Mesenchymal stem cell (in vitro differentiated cells and primary cell): Measurements from ENCODE around the gene PI4KA.

ENCODE experiments used
- DNase-seq: peaks from one replicate; pipeline ENCODE4 v3.0.0-alpha.2; 2013
- H2AFZ ChIP-seq: one replicate; pipeline ENCODE4 v1.6.1; 2013; ENCODE audit warnings: low read depth, mild to moderate bottlenecking, control low read depth, inconsistent platforms, low read length, moderate library complexity
- H2AK5ac ChIP-seq: 2 replicates; pipeline ENCODE4 v1.6.1; 2013; ENCODE audit warnings: low read length, moderate library complexity, mild to moderate bottlenecking, inconsistent platforms; ENCODE audit not compliant: severe bottlenecking
- H2BK120ac ChIP-seq: one replicate; pipeline ENCODE4 v1.6.1; 2013; ENCODE audit warnings: low read depth, mild to moderate bottlenecking, inconsistent platforms, low read length, moderate library complexity
- H2BK12ac ChIP-seq, 2 experiments: one replicate each; pipeline ENCODE4 v1.6.1; 2013; ENCODE audit warnings: inconsistent platforms in 2 of 2, low read length in 2 of 2, mild to moderate bottlenecking in 2 of 2, moderate library complexity in 2 of 2, control low read depth in 1 of 2
- H2BK15ac ChIP-seq: one replicate; pipeline ENCODE4 v1.6.1; 2013; ENCODE audit warnings: mild to moderate bottlenecking, low read depth, inconsistent platforms; ENCODE audit not compliant: poor library complexity, severe bottlenecking
- H2BK5ac ChIP-seq: 2 replicates; pipeline ENCODE4 v1.6.1; 2013; ENCODE audit warnings: low read depth, mild to moderate bottlenecking, low read length, control low read depth, inconsistent platforms; ENCODE audit not compliant: poor library complexity, severe bottlenecking
- H3K14ac ChIP-seq, 2 experiments: one replicate each; pipeline ENCODE4 v1.6.1; 2013; ENCODE audit warnings: inconsistent platforms in 2 of 2, low read length in 2 of 2, control low read depth in 1 of 2, mild to moderate bottlenecking in 1 of 2, moderate library complexity in 1 of 2
- H3K18ac ChIP-seq, 2 experiments: one replicate each; pipeline ENCODE4 v1.6.1; 2013; ENCODE audit warnings: inconsistent platforms in 2 of 2, low read length in 2 of 2, control low read depth in 1 of 2, low read depth in 1 of 2, mild to moderate bottlenecking in 1 of 2
- H3K23ac ChIP-seq, 2 experiments: one replicate each; pipeline ENCODE4 v1.6.1; 2013; ENCODE audit warnings: inconsistent platforms in 2 of 2, low read length in 2 of 2, mild to moderate bottlenecking in 2 of 2, moderate library complexity in 2 of 2, control low read depth in 1 of 2
- H3K27ac ChIP-seq: 2 replicates; pipeline ENCODE4 v1.5.1; 2013; ENCODE audit warnings: mild to moderate bottlenecking, moderate library complexity, low read length, control low read depth, inconsistent platforms; ENCODE audit not compliant: poor library complexity, severe bottlenecking
- H3K27me3 ChIP-seq, 2 experiments: 2 replicates each; pipeline versions ENCODE4 v1.6.1 to v1.7.0; 2013; ENCODE audit warnings: low read length in 2 of 2, mild to moderate bottlenecking in 2 of 2, moderate library complexity in 2 of 2, control low read depth in 1 of 2, inconsistent platforms in 1 of 2; ENCODE audit not compliant: control insufficient read depth in 1 of 2, insufficient read depth in 1 of 2
- H3K36me3 ChIP-seq, 2 experiments: 2 replicates each; pipeline versions ENCODE4 v1.6.1 to v1.7.0; 2013; ENCODE audit warnings: low read length in 2 of 2, control low read depth in 1 of 2, inconsistent platforms in 1 of 2, low read depth in 1 of 2, mild to moderate bottlenecking in 1 of 2; ENCODE audit not compliant: insufficient read depth in 2 of 2, control insufficient read depth in 1 of 2
- H3K4ac ChIP-seq, 2 experiments: one replicate each; pipeline ENCODE4 v1.6.1; 2013; ENCODE audit warnings: inconsistent platforms in 2 of 2, low read length in 2 of 2, mild to moderate bottlenecking in 2 of 2, moderate library complexity in 2 of 2, control low read depth in 1 of 2, low read depth in 1 of 2
- H3K4me1 ChIP-seq: 2 replicates; pipeline ENCODE4 v1.6.1; 2013; ENCODE audit warnings: low read depth, low read length, control low read depth; ENCODE audit not compliant: control insufficient read depth, insufficient read depth
- H3K4me2 ChIP-seq: 2 replicates; pipeline ENCODE4 v1.6.1; 2013; ENCODE audit warnings: low read length, mild to moderate bottlenecking, inconsistent platforms; ENCODE audit not compliant: poor library complexity, severe bottlenecking
- H3K4me3 ChIP-seq, 2 experiments: 2 replicates each; pipeline versions ENCODE4 v1.5.1 to v1.7.0; 2013; ENCODE audit warnings: low read length in 2 of 2, mild to moderate bottlenecking in 2 of 2, control low read depth in 1 of 2, low read depth in 1 of 2; ENCODE audit not compliant: insufficient read depth in 1 of 2
- H3K79me1 ChIP-seq: replicated peaks from 2 replicates; pipeline ENCODE4 v1.6.1; 2013; ENCODE audit warnings: mild to moderate bottlenecking, control low read depth, low read length, inconsistent platforms; ENCODE audit not compliant: poor library complexity, severe bottlenecking
- H3K9ac ChIP-seq: 2 replicates; pipeline ENCODE4 v1.7.0; 2013; ENCODE audit warnings: mild to moderate bottlenecking, low read length, moderate library complexity
- H3K9me3 ChIP-seq: 2 replicates; pipeline ENCODE4 v1.7.0; 2013; ENCODE audit warnings: mild to moderate bottlenecking, low read length; ENCODE audit not compliant: control insufficient read depth
- H4K8ac ChIP-seq: one replicate; pipeline ENCODE4 v1.6.1; 2013; ENCODE audit warnings: inconsistent platforms, mild to moderate bottlenecking, low read length, moderate library complexity
- H4K91ac ChIP-seq: one replicate; pipeline ENCODE4 v1.6.1; 2013; ENCODE audit warnings: mild to moderate bottlenecking, low read length, inconsistent platforms
- WGBS: methylation state at CpG from one replicate; pipeline ENCODE4 v1.1.7; 2013; ENCODE audit warnings: mixed read lengths; 5-methylcytosine and 5-hydroxymethylcytosine counted together

PI4KA gene

DNA sequence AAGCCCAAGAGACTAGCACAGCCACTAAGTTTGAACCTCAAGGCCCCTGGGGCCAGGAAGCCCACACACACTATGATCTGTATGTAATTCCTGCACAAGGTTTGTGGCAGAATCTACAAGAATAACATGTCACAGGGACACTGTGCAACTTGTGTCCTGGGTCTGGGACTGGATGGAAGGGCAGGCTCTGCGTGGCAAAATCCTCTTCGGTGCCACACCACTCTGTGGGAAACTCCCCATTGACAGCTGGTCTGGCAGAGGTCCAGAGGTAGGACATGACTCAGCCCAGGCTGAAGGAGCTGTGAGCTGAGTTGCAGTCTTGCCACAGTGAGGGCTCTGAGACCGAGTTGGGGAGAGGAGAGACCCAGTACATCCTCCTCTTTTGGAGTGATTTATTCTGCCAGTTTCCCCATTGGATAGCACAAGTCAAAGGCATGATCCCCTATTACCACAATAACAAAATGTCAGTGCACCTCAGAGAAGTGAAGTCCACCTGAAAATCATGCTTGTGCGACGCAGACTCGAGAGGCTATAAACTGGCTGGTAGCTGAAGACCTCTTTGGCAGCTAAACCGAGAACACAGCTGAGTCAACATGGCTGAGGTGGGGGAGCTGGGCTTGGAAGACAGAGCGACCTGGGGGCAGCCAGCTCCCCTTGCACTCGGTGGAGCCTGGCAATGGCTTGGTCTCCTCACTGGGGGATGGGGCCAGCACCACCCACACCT is 108.0 kb downstream of the PI4KA start:
- H2BK15ac ChIP-seq, result no peak overlapping the region
- H3K27ac ChIP-seq, result peak overlapping the region; percentile 60
- no peak overlapping the region for H4K91ac ChIP-seq
- peaks cover 24% of the 10 kb centered on the region for H3K4me1 ChIP-seq
- no peak overlapping the region for H2AFZ ChIP-seq
- no peaks in the 10 kb centered on the region for H3K27me3 ChIP-seq
- H2BK120ac ChIP-seq, result no peak overlapping the region
- H3K4me3 ChIP-seq, result no peak overlapping the region
- H3K36me3 ChIP-seq, result peaks cover 48 to 77% of the 10 kb centered on the region in 2 experiments
- peaks cover 2% of the 10 kb centered on the region for H3K79me1 ChIP-seq
- no peak overlapping the region for H3K23ac ChIP-seq
- no peak overlapping the region for H2AK5ac ChIP-seq
- peak; percentile 91 for DNase-seq
- H3K4me2 ChIP-seq, result peak overlapping the region; percentile 26
- no peak overlapping the region for H2BK12ac ChIP-seq
- H3K18ac ChIP-seq, result peak overlapping the region in 1 of 2 experiments; percentile 31
- no peak overlapping the region for H3K9ac ChIP-seq
- H2BK5ac ChIP-seq, result no peak overlapping the region
- H3K4ac ChIP-seq, result no peak overlapping the region
- H4K8ac ChIP-seq, result no peak overlapping the region
- 74% methylated on average over 9 of the region's 9 CpGs for WGBS
- H3K14ac ChIP-seq, result no peak overlapping the region
- H3K9me3 ChIP-seq, result no peaks in the 10 kb centered on the region

DNA sequence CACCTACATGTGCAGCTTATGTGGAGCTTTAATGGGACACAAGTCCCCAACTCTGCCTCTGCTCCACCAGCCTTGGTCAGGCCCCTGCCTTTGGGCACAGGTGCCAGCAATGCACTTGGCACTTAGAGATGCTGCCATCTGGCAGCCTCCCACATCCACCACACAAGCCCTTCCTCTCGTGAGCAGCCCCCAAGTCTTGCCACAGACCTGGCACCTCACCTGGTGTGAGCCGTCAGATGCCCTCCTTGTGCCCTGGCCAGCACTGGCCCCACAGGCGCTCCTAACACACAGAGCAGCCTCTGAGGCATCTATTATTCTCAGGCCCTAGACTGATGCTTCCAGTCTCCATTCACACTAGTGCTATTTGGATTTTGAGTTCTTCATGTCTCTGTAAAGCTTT is 109.2 kb downstream of the PI4KA start:
- Histone ChIP-seq H2AFZ (no peak overlapping the region), H3K27me3 (no peaks in the 10 kb centered on the region), H3K23ac (no peak overlapping the region), H3K4me1 (peaks cover 24% of the 10 kb centered on the region), H3K14ac (no peak overlapping the region), H3K9me3 (no peaks in the 10 kb centered on the region), H4K91ac (no peak overlapping the region), H3K27ac (no peak overlapping the region), H2BK15ac (no peak overlapping the region), H2AK5ac (no peak overlapping the region), H3K36me3 (peaks cover 55 to 84% of the 10 kb centered on the region in 2 experiments), H3K4me2 (no peak overlapping the region), H3K79me1 (peaks cover 2% of the 10 kb centered on the region), H3K18ac (no peak overlapping the region), H2BK12ac (no peak overlapping the region), H2BK5ac (no peak overlapping the region), H3K4ac (no peak overlapping the region), H2BK120ac (no peak overlapping the region), H4K8ac (no peak overlapping the region), H3K4me3 (no peak overlapping the region), H3K9ac (no peak overlapping the region)
- WGBS, result 100% methylated on average over 3 of the region's 3 CpGs
- DNase-seq, result no peak

DNA sequence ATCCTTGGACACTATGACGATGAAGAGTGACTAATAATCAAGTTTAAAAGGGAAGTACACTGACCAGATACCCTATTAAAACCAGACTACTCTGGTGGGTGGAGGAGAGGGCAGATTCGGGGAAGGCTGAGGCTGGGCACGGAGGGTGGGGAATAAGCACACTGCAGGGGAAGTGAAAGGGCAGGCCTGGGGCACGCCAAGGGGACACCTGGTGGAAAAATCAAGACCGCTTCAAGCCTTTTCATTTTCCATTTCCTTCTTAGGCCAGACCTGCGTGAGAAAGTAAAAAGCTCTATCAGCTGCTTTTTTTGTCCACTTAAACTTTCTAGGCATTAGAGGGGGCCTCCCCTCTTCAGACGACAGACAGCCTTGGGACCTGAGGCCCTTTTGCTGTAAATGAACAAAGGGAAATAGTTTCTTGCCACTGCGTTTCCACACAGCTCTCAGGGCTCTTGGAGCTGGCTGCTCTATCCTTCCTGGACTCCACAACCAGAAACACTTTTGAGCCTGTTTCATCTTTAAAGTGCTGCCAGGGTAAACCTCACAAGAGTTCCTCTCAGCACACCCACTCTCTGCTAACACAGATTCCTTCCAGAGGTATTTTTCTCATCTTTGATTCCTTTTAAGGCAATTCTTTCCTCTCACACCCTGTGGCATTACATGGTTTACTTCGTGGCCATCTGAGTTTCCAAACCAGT is 109.7 kb downstream of the PI4KA start:
- H3K23ac ChIP-seq, result no peak overlapping the region
- H2AK5ac ChIP-seq, result no peak overlapping the region
- 93% methylated on average over 8 of the region's 9 CpGs for WGBS
- no peak overlapping the region for H3K18ac ChIP-seq
- H3K79me1 ChIP-seq, result peaks cover 2% of the 10 kb centered on the region
- H2BK5ac ChIP-seq, result no peak overlapping the region
- no peak overlapping the region for H4K8ac ChIP-seq
- peaks cover 24% of the 10 kb centered on the region for H3K4me1 ChIP-seq
- no peak overlapping the region for H3K4ac ChIP-seq
- peaks cover 59 to 85% of the 10 kb centered on the region in 2 experiments for H3K36me3 ChIP-seq
- no peaks in the 10 kb centered on the region for H3K27me3 ChIP-seq
- H3K14ac ChIP-seq, result no peak overlapping the region
- H3K4me3 ChIP-seq, result no peak overlapping the region
- H2BK120ac ChIP-seq, result no peak overlapping the region
- H2BK15ac ChIP-seq, result no peak overlapping the region
- no peak overlapping the region for H3K9ac ChIP-seq
- H3K9me3 ChIP-seq, result no peaks in the 10 kb centered on the region
- H3K27ac ChIP-seq, result no peak overlapping the region
- H2AFZ ChIP-seq, result no peak overlapping the region
- no peak overlapping the region for H2BK12ac ChIP-seq
- no peak overlapping the region for H4K91ac ChIP-seq
- no peak overlapping the region for H3K4me2 ChIP-seq
- DNase-seq, result no peak

DNA sequence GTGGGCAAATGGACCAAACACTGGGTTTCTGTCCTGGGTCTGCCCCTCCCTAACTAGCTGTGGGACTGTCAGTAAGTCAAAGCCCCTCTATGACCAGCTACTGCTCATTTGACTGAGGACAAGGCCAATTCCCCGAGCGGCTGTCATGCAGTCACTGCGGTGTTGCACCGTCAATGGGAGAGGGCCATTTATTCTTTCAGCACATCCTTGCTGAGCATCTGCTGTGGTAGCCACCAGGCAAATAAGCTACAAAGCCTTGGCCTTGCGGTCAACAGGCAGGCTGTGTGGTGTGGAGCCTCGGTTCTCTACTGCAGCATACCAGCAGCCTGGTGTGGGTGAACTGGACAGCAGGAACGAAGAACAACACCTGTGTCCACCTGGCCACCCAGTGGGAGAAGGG is 110.5 kb downstream of the PI4KA start:
- H3K4me2 ChIP-seq, result no peak overlapping the region
- no peaks in the 10 kb centered on the region for H3K27me3 ChIP-seq
- no peak overlapping the region for H2BK12ac ChIP-seq
- H3K4me3 ChIP-seq, result peak overlapping the region in 1 of 2 experiments; percentile 12
- no peak overlapping the region for H3K23ac ChIP-seq
- no peak overlapping the region for H3K4ac ChIP-seq
- no peak overlapping the region for H2BK120ac ChIP-seq
- H3K4me1 ChIP-seq, result peaks cover 24% of the 10 kb centered on the region
- H3K9ac ChIP-seq, result no peak overlapping the region
- H3K9me3 ChIP-seq, result no peaks in the 10 kb centered on the region
- H2BK15ac ChIP-seq, result no peak overlapping the region
- no peak overlapping the region for H2BK5ac ChIP-seq
- no peak overlapping the region for H3K14ac ChIP-seq
- WGBS, result 97% methylated on average over 7 of the region's 7 CpGs
- no peak overlapping the region for H2AK5ac ChIP-seq
- no peak overlapping the region for H4K8ac ChIP-seq
- no peak overlapping the region for H3K18ac ChIP-seq
- H3K36me3 ChIP-seq, result peaks cover 63 to 84% of the 10 kb centered on the region in 2 experiments
- H3K27ac ChIP-seq, result no peak overlapping the region
- no peak for DNase-seq
- no peak overlapping the region for H2AFZ ChIP-seq
- H4K91ac ChIP-seq, result no peak overlapping the region
- peaks cover 2% of the 10 kb centered on the region for H3K79me1 ChIP-seq
